8988T (cell line): Measurements from ENCODE around the gene PGRMC2.
"Not testable (repeated sequence)": the region's sequence is repeated elsewhere in the genome, so short reads cannot be mapped to it uniquely, and the experiment has no call there.

ENCODE experiments used
- DNase-seq: peaks from one replicate; pipeline ENCODE4 v3.0.0; 2011

The PGRMC2 gene

DNA sequence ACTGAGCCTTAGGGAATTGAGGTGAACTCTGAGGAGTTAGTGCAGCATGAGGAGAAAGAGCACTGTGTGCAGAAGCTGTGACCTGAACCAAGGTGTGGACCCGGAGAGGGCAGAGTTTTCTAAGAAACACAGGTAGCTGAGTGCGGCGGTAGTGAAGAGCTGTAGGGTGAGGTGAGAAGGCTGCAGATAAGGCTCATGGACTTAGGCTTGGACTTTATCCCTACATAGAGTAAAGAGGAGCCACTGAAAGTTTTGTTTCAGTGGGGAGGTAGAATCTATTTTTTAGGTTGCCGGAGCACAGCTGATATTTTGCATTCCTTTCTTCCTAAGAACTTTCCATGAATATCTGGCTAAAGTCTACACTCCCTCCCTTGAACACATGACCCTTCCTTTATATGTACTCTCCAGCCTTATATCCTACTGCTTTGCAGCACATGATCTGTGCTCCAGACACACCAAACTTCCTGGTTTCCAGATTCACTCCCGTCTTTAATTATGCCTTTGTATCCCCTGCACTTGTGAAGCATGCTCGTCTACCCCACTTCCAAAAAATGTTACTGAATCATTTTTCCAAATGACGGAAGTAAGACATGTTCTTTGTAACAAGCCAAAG is 10.6 kb upstream of the PGRMC2 start:
- DNase-seq, result no peak

DNA sequence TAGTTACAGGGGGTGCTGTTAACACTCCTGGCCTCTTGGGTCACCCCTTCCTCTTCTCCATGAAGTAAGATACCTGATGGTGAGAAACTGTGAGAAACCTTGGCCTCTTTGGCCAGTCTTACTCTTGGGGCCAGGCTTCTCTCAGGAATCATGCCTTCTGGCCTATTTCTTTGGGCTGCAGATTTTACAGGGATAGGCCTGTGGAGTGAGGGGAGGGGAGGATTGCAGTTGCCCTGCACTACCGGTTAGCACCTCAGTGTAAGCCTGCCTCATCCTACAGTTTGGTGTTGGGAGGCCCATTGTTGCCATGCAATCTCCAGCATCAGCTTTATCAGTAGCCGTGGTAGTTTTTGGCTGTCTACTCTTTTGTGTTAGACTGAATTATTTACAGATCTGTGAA is 7.6 kb upstream of the PGRMC2 start:
- DNase-seq, result no peak

DNA sequence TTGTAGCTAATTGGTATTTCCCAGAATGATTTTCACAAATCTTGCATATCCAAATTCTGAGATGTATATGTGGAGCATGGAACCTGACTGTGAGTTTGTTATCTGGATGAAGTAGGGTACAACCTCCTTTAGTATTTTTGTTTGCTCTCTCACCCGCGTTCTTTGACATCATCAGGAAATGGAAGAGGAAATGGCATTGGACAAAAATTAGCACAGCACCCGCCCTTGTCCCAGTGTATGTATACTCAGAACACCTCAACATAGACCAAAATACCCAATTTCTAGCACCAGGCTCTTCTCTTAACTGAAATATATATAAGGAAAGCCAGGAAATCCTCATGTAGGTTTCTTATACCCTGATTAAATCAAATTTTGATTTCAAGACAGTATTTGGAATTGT is 6.9 kb upstream of the PGRMC2 start:
- no peak for DNase-seq

DNA sequence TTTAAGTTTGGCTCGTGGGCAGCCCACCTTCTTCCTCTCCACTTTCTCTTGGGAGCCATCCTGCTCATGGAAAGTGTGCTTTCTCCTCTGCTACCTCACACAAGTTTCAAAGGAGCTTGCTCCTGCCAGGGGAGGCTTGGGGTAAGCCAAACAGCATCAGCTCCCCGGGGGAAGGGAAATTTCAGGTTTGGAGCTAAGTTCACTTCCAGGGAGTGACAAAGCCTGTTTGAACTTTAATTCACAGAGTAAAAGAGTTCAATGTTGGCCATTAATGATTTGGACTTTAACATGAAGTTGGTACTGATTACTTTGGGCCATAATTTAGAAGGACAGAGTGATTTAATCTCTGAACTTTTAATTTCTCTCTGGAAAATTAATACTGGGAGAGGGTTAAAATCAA is 4.7 kb upstream of the PGRMC2 start:
- DNase-seq, result no peak

DNA sequence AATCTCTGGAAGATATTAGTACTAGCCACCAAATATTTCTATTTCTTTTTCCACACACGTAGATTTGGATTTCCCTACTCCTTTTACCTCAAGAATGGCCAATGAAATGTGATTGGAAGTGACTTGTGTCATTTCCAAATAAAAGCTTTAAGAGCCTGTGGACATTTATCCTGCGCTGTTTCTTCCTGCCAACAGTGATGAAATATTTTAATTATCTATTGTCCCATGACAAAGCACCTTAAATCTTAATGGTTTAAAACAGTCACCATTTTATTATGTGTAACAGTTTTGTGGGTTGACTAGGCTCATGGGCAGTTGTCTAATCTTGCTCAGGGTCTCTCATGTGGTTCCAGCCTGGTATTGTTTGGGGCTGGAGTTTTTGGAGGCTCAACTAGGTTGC is 3.5 kb upstream of the PGRMC2 start:
- no peak for DNase-seq

DNA sequence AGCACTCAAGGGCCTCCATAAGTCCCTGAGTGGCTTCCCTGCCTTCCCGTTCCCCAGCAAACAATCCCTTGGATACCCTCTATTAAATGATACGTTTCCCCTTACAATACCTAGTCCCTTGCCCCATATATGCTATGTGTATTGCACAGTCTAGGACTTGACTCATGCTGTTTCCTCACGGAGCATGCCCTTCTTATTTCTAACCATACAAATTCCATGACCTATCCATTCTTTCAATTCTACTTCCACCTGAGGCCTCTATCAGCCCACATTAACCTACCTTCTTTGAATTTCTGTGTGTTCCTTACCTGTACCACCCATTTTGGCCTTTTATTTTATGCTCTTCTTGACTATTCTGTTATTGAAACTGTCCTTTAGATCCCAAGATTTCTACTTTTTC is 2.9 kb upstream of the PGRMC2 start:
- DNase-seq, result no peak

DNA sequence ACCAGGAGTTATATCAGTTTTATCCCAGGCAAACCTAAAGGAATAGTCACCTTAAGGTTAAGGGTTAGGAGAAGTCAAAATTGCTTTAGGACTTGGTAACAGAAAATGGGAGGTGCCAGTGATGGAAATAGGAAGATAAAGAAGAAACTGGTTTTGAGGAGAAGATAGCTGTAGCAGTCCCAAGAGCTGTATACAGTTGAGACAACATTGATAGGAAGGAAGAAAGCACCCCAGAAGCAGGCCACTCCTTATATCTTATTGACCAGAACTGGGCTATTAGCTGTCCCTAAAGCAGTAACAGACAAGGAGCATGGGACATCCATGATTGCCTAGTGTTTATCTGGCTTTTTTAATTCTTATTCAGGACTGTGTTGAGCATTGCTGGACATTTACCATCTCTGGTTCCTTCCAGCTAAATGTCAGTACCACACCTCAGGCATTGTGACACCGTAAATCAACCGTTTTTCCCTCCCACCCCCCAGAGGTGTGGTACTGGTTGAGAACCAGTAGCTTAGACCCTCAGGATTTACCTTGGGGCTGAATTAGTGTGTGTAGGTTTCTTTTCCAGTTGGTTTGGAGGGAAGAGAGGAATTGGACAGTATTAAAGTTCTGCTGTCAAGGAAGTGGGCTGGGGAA is 2.0 kb upstream of the PGRMC2 start:
- no peak for DNase-seq

DNA sequence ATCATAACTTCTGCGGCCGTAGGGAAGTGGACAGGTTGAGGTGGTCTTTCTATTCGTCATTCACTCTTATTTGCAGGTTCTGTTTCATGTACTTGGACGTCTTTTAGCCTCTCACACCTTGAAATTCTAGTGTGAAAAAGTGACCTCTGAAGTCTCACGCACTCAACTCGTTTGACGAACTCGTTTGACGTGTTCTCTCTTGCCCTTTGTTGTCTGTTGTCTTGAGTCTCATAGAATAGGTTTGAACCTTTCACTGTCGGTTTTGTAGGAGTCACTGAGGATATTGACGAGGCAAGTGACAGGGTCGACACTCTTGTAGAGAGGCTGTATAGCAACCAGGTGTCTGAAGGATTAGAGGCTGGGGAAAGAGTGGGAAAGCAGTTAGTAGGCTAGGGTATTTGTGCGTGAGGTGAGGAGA is 1.1 kb upstream of the PGRMC2 start:
- DNase-seq, result no peak

DNA sequence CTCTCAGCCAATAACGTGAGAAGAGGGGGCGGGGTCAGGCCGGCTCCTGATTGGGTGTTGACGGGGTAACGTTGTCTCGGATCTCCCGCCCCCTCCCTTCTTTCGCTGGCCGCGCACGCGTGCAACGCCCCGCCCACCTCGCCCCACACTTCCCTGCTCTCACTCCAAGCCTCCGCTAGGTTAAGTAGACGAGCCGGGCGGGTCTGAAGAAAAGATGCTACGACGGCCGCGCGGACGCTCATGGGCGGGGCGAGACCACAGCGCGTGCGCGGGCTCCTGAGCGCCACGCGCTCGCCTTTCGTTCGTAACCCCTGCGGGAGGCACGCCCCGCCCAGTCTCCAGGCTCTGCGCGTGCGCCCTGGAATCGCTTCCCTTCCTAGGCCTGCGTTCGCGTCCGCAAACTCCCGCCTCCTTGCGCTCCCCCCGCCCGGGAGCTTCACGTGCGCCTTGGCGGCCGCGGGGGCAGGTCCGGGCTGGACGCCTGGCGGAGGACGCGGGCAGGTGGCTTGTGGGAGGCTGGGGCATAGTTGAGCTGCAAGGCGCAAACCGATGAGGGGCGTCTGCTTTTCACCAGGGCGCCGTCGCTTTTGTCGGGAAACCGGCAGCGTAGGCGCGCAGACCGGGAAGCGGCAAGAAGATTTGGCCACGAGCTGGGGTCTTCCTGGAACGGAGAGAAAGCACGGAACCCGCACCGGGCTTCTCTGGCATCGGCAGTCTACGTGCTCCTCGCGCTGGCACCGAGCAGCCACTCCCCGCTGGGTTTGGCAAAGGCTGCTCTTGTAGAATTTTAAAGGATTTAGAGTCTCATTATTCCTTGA is 467 bp upstream of the PGRMC2 start:
- DNase-seq, result peak; percentile 67

DNA sequence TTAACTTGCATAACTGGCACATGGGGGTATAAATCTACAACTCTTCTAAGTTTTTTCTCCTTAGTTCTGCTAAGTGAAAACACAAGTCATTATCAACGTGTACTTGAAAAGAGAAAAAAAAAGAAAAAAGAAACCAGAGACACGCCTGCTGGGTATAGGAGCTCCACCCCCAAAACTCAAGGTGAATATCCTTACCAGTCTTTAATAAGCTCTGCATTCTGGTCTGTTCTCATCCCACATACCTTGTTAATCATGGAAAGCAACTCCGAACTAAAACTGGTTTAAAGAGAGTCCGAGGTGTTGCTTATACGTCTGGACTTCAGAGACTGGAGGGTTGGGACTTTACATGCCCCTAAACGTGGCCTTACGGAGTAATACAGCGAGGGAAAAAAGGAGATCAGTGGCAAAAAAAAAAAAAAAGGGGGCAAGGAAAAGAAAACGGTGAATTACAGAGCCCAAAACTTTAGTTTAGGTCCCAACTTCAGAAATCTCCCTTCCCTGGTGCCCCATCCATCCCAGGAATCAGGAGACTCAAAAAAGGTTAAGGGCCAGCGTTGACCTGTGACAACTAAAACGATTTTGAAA is 1.0 kb downstream of the PGRMC2 start:
- no peak for DNase-seq

DNA sequence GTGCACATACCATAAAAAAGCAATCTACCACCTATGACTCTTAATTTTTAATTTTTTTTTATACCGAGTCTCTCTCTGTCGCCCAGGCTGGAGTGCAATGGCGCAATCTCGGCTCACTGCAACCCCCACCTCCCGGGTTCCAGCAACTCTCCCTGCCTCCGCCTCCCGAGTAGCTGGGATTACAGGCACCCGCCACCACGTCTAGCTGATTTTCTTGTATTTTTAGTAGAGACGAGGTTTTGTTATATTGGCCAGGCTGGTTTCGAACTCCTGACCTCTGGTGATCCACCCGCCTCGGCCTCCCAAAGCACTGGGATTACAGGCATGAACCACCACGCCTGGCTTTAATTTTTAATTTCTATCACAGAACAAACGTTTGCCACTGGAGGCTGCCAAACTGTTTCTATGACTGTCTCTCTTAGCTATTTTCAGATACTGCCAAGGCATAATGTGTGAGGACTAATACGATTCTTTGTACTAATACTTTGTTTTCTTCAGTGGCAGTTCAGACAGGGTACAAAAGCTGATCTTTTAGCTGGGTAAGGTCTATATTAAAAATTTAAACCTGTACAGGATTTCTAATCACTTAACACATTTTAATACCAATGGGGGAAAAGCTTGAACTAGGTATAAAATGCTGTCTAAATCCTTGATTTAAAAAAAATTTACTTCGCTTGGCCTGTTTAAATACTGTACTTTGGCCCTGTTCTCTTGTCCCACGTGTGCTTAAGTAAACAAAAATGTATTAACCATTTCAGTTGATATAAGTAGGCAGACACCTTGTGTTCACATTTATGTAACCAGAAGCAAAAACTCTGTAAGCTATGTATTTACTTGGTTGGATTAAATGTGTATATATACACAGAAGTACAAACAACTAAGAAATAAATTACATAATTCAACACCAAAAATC is 2.3 kb downstream of the PGRMC2 start:
- DNase-seq, result no peak

DNA sequence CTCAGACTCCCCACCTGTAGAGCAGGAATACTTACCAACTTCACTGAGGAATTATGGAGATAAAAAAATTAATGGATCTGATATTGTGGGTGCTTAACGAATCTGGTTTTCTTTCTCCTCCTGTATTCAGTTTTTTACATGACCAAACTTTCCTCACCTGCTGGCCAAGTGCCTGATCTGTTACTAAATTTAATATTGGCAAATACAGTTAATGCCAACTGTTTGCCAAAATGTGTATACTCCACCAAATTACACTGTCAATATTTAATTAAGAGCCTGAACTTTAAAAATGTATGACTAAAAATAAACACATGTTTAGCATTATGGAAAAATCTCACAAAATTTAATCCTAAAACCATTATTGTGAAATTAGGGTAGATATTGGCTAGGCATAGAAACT is 3.3 kb downstream of the PGRMC2 start:
- no peak for DNase-seq

DNA sequence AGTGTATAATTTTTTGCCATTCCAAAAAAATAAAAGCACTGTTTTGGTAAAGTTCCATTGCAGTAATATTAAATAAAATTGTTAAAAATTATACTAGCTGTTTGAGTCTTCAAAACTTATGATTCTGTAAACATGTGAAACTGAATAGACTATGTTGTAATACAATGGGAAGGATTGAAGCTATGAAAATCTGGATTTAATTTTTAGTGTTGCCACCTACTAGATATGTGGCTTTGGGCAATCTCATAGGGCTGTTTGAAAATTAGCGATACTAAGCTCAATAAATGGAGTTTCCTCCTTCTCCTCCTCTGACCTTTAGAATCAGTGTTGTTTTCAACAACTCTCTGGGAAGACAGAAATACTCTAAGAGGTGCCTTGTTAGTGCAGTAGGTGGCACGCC is 4.5 kb downstream of the PGRMC2 start:
- no peak for DNase-seq

DNA sequence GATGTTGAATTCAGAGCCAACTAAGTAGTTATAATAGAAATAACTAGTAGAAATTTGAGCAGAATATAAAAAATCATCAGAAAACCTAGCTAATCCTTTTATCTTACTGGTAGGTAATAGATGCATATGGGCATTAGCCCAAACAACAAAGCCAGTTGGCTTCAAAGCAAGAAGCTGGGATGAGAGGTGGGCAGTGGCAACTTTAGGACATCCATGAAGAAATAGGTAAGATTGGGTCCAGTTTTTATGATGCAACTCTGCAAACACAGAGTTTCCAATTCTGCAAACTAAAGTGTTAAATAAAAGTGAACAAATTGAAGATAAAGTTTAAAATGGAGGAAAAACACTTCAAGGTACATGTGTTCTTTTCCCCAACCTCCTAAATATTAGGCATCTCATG is 5.1 kb downstream of the PGRMC2 start:
- DNase-seq, result no peak

DNA sequence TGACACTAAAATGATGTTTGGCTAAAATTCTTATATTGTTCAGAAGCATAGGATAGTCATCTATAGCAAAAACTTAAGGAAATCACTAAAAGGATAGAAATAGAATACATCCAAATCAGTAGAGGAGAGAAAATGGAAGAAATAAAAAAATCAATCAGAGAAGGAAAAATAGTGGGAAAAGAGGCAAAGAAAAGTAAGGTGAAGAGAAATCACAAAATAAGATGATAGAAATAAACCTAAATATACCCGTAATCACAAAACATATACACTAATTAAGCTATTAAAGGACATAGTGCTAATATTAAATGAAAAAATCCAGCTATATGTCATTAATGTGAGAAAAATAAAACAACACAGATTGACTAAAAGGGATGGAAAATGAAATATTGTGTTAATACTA is 6.3 kb downstream of the PGRMC2 start:
- DNase-seq, result no peak

DNA sequence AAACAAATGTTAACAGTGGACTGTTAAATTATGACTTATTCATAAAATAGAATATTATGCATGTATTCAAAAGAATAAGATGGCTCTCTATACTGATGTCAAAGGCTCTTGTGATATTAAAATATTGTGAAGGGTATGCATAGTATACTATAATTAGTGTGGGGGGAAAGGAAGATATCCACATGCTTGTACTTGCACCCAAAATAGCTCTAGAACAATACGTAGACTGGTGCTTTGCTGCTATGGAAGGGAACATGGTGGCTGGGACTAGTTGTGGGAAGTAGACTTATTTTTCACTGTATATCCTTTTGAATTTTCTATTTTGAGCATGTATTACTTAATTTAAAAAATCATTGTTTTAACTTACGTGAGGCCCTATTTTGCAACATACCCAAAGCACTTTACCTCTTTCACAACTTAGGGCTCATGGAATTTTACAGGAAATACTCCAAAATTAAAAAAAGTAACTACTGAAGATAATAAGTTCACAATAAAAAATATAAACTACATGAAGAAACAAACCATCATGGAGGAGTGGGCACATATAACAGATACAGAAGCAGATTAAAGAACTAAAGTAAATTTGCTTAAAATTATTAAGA is 7.9 kb downstream of the PGRMC2 start:
- DNase-seq, result no peak

DNA sequence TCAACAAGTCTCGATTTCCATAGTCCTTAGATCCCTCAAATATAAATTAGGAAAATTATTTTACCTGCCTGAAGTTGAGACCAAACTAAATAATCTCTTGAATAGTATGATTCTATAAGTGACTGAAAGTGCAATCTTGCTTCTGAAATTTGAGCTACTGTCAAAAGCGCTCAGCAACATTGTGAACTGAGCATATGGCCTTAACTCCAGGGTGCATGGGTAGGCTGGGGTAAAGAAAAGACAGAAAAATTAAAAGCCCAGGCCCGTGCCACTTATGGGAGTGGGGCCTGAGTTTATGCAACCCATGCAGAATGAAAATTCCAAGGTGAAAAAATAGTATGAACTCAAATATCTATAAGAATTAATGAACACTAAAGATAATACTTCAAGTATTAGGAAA is 9.8 kb downstream of the PGRMC2 start:
- DNase-seq, result no peak

DNA sequence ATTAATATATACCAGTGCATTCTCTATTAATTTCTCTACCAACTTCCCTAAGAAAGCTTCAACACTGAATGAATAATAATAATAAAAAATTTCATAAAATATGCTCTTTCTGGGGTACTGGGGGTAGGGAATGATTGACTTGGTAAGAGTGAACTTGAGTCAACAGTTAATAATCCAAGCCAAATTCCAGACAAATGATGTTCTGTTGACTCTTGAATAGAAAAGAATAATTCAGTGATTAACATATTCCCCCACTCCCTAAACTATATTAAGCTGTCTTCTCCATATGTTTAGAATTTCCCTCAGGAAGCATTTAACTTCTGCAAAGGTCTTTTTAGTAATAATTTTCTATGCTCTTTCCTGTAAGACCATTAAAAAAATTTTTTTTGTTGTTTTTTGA is 12.3 kb downstream of the PGRMC2 start:
- no peak for DNase-seq

DNA sequence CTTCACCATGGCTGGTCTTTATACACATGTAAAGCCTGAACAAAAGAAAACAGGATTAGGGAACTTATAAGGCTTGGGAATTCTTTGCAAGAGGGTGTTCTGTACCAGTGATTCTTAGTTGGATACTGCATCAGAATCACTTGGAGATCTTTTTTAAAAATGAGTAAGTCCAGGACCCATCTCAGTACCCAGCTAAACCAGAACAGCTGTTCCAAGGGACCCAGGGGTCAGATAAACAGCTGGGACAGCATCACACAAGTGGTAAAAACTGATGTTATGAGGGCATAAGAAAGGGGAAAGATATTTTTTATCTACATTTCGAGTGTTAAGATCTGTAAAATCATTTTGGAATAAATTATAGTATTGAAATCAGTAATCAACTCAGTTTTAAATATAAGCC is 16.1 kb downstream of the PGRMC2 start:
- DNase-seq, result no peak

DNA sequence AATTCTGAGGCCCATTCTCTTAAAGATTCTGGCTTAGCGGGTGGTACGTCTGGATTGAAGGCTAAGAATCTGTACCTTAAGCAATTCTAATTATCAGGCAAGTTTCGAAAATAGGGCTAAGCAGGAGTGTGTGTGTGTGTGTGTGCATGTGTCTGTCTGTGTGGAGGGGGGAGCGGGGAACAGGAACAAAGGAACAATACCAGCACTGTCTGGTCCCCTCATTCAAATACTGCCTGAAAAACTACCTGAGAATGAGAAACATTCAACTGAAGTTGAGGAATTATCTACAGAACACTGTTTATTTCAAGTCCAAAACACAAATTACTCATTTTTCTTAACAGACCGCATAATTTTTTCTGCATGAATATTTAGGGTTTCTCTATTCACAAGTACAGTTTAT is 18.6 kb downstream of the PGRMC2 start:
- DNase-seq, result no peak

DNA sequence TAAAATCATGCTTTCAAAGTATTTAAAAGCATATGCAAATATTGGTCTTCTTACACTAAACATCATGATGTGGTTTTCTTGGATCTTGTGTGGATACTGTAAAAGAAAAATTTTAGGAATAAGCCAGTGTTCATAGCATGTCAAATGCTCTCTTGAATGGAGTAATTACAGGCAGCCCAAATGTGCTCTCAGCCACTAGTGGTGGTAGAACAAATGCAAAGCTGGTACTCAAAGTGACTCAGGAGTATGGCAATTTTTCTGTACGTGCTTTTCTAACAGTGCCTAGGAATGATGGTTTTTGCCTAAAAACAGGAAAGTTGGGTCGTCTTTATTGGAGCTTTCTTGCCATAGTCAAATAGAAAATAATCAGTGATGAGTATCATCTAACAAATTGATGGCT is 19.9 kb downstream of the PGRMC2 start:
- no peak for DNase-seq

DNA sequence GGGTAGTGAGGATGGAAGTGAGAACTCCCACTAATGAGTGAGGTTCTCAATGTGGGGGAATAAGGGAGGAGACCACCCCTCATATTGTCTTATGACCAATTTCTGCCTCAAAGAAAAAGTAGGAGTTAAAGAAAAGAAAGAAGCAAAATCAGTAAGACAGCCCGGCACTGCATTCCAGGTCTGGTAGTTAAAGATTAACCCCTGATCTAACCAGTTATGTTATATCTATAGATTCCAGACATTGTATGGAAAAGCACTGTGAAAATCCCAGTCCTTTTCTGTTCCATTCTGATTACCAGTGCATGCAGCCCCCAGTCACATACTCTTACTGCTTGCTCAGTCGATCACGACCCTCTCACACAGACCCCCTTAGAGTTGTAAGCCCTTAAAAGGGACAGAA is 20.4 kb downstream of the PGRMC2 start:
- not testable (repeated sequence) for DNase-seq

DNA sequence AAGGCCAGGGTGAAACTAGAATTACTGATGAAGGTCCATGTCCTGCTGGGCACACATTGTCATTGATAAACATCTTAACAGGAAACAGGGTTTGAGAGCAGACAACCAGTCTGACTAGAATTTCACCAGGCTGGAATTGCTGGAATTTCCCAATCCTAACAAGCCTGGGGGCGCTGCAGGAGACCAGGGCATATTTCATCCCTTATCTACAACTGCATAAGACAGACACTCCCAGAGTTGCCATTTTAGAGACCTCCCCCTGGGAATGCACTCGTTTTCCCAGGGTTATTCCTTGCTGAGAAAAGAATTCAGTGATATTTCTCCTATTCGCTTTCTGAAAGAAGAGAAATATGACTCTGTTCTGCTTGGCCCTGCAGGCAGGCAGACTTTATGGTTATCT is 22.1 kb downstream of the PGRMC2 start:
- not testable (repeated sequence) for DNase-seq
